UCSD-AML1 (cell line): ENCODE results near the gene DYNLL1.
"Not testable (repeated sequence)": the region's sequence is repeated elsewhere in the genome, so short reads cannot be mapped to it uniquely, and the experiment has no call there.

Source experiments
- DNase-seq: peaks from one replicate; lab custom pipeline; 2025; ENCODE audit not compliant: unreplicated experiment; lab: John Stamatoyannopoulos, UW

Gene DYNLL1

GRCh38 chr12:120473807-120474615 lies 21.9 kb upstream of the DYNLL1 start:
- no peak for DNase-seq

- peak; percentile 57 for DNase-seq
Observed at GRCh38 chr12:120474616-120474960, 21.3 kb upstream of the DYNLL1 start.

GRCh38 chr12:120475643-120476042 lies 20.3 kb upstream of the DYNLL1 start:
- DNase-seq, result no peak

- DNase-seq, result no peak
Observed at GRCh38 chr12:120479458-120479857, 16.5 kb upstream of the DYNLL1 start.

- DNase-seq, result no peak
Observed at GRCh38 chr12:120480211-120480610, 15.7 kb upstream of the DYNLL1 start.

- no peak for DNase-seq
Observed at GRCh38 chr12:120481022-120481767, 14.7 kb upstream of the DYNLL1 start.

- DNase-seq, result peak; percentile 18
Observed at GRCh38 chr12:120483621-120484020, 12.3 kb upstream of the DYNLL1 start.

- DNase-seq, result no peak
Observed at GRCh38 chr12:120485961-120486881, 9.7 kb upstream of the DYNLL1 start.

GRCh38 chr12:120487552-120487951 lies 8.4 kb upstream of the DYNLL1 start:
- DNase-seq, result not testable (repeated sequence)

GRCh38 chr12:120488057-120488640 lies 7.8 kb upstream of the DYNLL1 start:
- no peak for DNase-seq

- no peak for DNase-seq
Observed at GRCh38 chr12:120489018-120489417, 6.9 kb upstream of the DYNLL1 start.

- DNase-seq, result no peak
Observed at GRCh38 chr12:120490325-120490724, 5.6 kb upstream of the DYNLL1 start.

- no peak for DNase-seq
Observed at GRCh38 chr12:120490833-120491512, 4.9 kb upstream of the DYNLL1 start.

GRCh38 chr12:120495186-120495730 lies 655 bp upstream of the DYNLL1 start:
- no peak for DNase-seq

- peak; percentile 68 for DNase-seq
Observed at GRCh38 chr12:120496413-120497340, 764 bp downstream of the DYNLL1 start.

- no peak for DNase-seq
Observed at GRCh38 chr12:120497524-120498150, 1.7 kb downstream of the DYNLL1 start.

GRCh38 chr12:120498870-120499515 lies 3.1 kb downstream of the DYNLL1 start:
- no peak for DNase-seq

GRCh38 chr12:120500581-120500980 lies 4.7 kb downstream of the DYNLL1 start:
- DNase-seq, result no peak
